ENCODE measurements around the gene TTLL12. TPM values are rescaled to one million over a fixed set of nuclear protein-coding genes. Genes with fewer than 3 reads are reported as not detected.

The TTLL12 gene
- total RNA-seq, 1 donor from 2014 or later: 53.7 TPM

DNA sequence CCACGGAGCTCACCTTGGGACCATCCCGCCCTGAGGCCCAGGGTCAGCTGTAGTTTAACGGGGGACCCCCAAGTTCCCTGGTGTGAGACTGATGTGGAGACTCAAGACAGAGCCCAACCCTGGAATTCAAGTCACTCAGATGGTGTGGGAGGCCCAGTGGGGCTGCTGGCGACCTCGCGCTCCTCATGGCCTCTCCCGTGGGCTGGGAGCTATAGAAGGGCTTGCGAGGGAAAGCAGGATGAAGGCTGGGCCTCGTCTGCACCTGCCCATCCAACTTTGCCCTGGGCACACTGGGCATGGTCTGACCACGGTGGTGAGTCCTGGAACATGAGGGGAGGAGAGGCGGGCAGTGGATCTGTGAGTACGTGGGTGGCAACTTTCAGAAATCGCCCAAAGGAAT is 13.6 kb upstream of the TTLL12 start:
- TF ChIP-seq, protein P1, sequence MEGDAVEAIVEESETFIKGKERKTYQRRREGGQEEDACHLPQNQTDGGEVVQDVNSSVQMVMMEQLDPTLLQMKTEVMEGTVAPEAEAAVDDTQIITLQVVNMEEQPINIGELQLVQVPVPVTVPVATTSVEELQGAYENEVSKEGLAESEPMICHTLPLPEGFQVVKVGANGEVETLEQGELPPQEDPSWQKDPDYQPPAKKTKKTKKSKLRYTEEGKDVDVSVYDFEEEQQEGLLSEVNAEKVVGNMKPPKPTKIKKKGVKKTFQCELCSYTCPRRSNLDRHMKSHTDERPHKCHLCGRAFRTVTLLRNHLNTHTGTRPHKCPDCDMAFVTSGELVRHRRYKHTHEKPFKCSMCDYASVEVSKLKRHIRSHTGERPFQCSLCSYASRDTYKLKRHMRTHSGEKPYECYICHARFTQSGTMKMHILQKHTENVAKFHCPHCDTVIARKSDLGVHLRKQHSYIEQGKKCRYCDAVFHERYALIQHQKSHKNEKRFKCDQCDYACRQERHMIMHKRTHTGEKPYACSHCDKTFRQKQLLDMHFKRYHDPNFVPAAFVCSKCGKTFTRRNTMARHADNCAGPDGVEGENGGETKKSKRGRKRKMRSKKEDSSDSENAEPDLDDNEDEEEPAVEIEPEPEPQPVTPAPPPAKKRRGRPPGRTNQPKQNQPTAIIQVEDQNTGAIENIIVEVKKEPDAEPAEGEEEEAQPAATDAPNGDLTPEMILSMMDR (IDR thresholded peaks at IDR 0.05; ENCODE audit: insufficient read depth, low read length, severe bottlenecking): no peak

DNA sequence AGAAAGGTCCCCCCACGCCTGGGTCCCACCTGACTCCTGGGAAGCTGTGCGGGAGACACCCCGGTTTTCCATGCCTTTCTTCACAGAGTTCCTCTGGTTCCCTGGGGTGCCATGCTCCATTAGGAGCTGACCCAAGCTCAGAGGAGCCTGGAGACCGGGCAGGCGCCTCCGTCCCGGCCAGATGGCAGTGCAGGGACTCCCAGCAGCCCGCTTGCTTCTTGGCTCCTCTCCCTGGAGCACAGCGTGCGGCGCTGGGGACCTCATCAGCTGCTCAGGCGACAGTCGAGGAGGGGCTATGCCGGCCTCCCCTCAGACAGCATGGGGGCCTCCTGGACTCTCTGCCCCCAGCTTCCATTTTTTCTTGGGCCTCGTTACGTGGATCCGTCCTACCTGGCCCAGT is 13.1 kb upstream of the TTLL12 start:
- FAIRE-seq: no peak
- no peak for DNase-seq (ENCODE audit: low read depth)
- H3K36me3 ChIP-seq (ENCODE audit: control insufficient read depth, insufficient read depth, low read length): no peaks in the 10 kb centered on the region
- TF ChIP-seq, protein P1 (IDR thresholded peaks at IDR 0.05; ENCODE audit: insufficient read depth, low read length, severe bottlenecking): no peak
- H3K27me3 ChIP-seq (ENCODE audit: control insufficient read depth, insufficient read depth, low read length): peaks cover 4% of the 10 kb centered on the region
- no peak overlapping the region for H3K4me3 ChIP-seq (ENCODE audit: low read depth, low read length)

More for the DNA sequence above, 13.6 kb upstream of the TTLL12 start:
- FAIRE-seq (no peak), DNase-seq (ENCODE audit: low read depth) (no peak)
- no peaks in the 10 kb centered on the region for H3K36me3 ChIP-seq (ENCODE audit: control insufficient read depth, insufficient read depth, low read length)
- H3K27me3 ChIP-seq (ENCODE audit: control insufficient read depth, insufficient read depth, low read length): peaks cover 4% of the 10 kb centered on the region
- no peak overlapping the region for H3K4me3 ChIP-seq (ENCODE audit: low read depth, low read length)

DNA sequence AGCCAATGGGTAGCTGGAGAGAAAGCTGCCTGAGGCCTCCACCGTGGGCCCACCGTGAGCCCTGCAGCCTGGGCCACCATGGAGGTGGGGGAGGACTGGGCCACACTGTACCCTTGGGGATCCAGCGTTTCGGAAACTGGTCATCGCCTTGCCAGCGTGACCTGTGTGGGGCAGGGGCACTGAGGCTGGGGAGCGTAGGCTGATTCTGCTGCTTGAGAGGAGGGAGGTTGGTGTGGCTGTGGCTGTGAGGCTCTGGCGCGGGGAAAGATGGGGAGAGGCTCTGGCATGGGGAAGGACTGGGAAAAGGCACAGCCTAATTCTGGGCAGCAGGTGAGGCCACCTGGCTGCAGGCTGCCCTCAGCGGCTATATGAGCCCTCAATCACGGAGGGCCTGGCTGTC is 12.6 kb upstream of the TTLL12 start:
- DNase-seq (ENCODE audit: low read depth): no peak
- FAIRE-seq: no peak
- Histone ChIP-seq H3K36me3 (ENCODE audit: control insufficient read depth, insufficient read depth, low read length) (no peaks in the 10 kb centered on the region), H3K27me3 (ENCODE audit: control insufficient read depth, insufficient read depth, low read length) (peaks cover 4% of the 10 kb centered on the region), H3K4me3 (ENCODE audit: low read depth, low read length) (no peak overlapping the region)
- TF ChIP-seq, protein P1 (IDR thresholded peaks at IDR 0.05; ENCODE audit: insufficient read depth, low read length, severe bottlenecking): no peak

DNA sequence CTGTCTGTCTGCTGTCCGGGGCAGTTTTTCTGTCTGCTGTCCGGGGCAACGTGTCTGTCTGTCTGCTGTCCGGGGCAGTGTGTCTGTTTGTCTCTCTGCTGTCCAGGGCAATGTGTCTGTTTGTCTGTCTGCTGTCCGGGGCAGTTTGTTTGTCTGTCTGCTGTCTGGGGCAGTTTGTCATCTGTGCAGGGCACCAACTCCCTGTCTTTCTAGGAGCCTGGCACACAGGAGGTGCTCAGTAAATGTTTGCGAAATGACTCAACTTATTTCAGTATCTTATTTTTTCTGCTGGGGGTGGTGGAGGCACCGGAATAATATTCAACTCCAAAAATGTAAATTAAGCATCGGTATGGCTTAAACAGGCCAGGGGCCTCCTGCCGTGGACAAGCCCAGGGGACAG is 12.0 kb upstream of the TTLL12 start:
- Histone ChIP-seq H3K36me3 (ENCODE audit: control insufficient read depth, insufficient read depth, low read length) (no peaks in the 10 kb centered on the region), H3K27me3 (ENCODE audit: control insufficient read depth, insufficient read depth, low read length) (peaks cover 4% of the 10 kb centered on the region), H3K4me3 (ENCODE audit: low read depth, low read length) (no peak overlapping the region)
- FAIRE-seq: no peak
- TF ChIP-seq, protein P1 (IDR thresholded peaks at IDR 0.05; ENCODE audit: insufficient read depth, low read length, severe bottlenecking): no peak
- DNase-seq (ENCODE audit: low read depth): no peak

GRCh38 chr22:43198126-43198525 is 11.2 kb upstream of the TTLL12 start:
- TF ChIP-seq, protein P1 (IDR thresholded peaks at IDR 0.05; ENCODE audit: insufficient read depth, low read length, severe bottlenecking): no peak
- H3K36me3 ChIP-seq (ENCODE audit: control insufficient read depth, insufficient read depth, low read length): no peaks in the 10 kb centered on the region
- H3K27me3 ChIP-seq (ENCODE audit: control insufficient read depth, insufficient read depth, low read length): peaks cover 4% of the 10 kb centered on the region
- no peak overlapping the region for H3K4me3 ChIP-seq (ENCODE audit: low read depth, low read length)
- FAIRE-seq (peak; percentile 13), DNase-seq (ENCODE audit: low read depth) (no peak)

GRCh38 chr22:43197271-43197941 is 10.5 kb upstream of the TTLL12 start:
- H3K36me3 ChIP-seq (ENCODE audit: control insufficient read depth, insufficient read depth, low read length): no peaks in the 10 kb centered on the region
- TF ChIP-seq, protein P1 (IDR thresholded peaks at IDR 0.05; ENCODE audit: insufficient read depth, low read length, severe bottlenecking): no peak
- H3K4me3 ChIP-seq (ENCODE audit: low read depth, low read length): no peak overlapping the region
- H3K27me3 ChIP-seq (ENCODE audit: control insufficient read depth, insufficient read depth, low read length): peaks cover 4% of the 10 kb centered on the region
- DNase-seq (ENCODE audit: low read depth) (no peak), FAIRE-seq (no peak)

All from bronchial epithelial cell (primary cell).